Cardiac muscle cell (in vitro differentiated cells and primary cell): Measurements from ENCODE around the gene CREBL2. TPM values are rescaled to one million over a fixed set of nuclear protein-coding genes. Genes with fewer than 3 reads are reported as not detected.
"Not testable (repeated sequence)": the region's sequence is repeated elsewhere in the genome, so short reads cannot be mapped to it uniquely, and the experiment has no call there.

Experiments used
- DNase-seq, 2 donors: peaks; one replicate each; pipeline versions ENCODE4 v3.0.0 to v3.0.0-alpha.2; 2010 to 2017; ENCODE audit warnings: low read depth in 1 of 2, low spot score in 1 of 2
- H3K27ac ChIP-seq: fragments of 200-600 bp; sonication (generic); 2 replicates; pipeline ENCODE4 v1.5.1; 2016
- H3K27me3 ChIP-seq: fragments of 200-600 bp; sonication (generic); 2 replicates; pipeline ENCODE4 v1.6.0; 2016; ENCODE audit warnings: control low read depth
- H3K36me3 ChIP-seq: fragments of 200-600 bp; sonication (generic); 2 replicates; pipeline ENCODE4 v1.5.1; 2016; ENCODE audit warnings: control low read depth
- H3K4me1 ChIP-seq: fragments of 200-600 bp; sonication (generic); 2 replicates; pipeline ENCODE4 v1.8.1; 2017; ENCODE audit warnings: low read depth, mild to moderate bottlenecking, mixed run types
- H3K4me3 ChIP-seq: fragments of 200-600 bp; sonication (generic); 2 replicates; pipeline ENCODE4 v1.5.1; 2016; ENCODE audit warnings: mild to moderate bottlenecking
- H3K9me3 ChIP-seq: fragments of 200-600 bp; sonication (generic); 2 replicates; pipeline ENCODE4 v1.5.1; 2017; ENCODE audit warnings: low read depth, mild to moderate bottlenecking, control low read depth
- CTCF ChIP-seq: IDR thresholded peaks from 2 replicates; pipeline ENCODE4 v1.5.1; 2012; ENCODE audit warnings: low read depth, mild to moderate bottlenecking, low read length
- polyA plus RNA-seq: library from polyadenylated mRNA; unstranded; fragments of >200 nt; fragmentation: Nextera tagmentation; extraction: Ambion mirVana; gene quantifications from 2 replicates; pipeline ENCODE4 v1.2.1, GENCODE V29; 2016
- total RNA-seq: library from RNA; depleted of rRNA; stranded (reverse); fragments of >200 nt; gene quantifications from 2 replicates; pipeline ENCODE4 v1.2.3, GENCODE V29; 2016

The CREBL2 gene
- total and polyA plus RNA-seq, 2 experiments from 2014 or later: 18.3 to 20.1 TPM

DNA sequence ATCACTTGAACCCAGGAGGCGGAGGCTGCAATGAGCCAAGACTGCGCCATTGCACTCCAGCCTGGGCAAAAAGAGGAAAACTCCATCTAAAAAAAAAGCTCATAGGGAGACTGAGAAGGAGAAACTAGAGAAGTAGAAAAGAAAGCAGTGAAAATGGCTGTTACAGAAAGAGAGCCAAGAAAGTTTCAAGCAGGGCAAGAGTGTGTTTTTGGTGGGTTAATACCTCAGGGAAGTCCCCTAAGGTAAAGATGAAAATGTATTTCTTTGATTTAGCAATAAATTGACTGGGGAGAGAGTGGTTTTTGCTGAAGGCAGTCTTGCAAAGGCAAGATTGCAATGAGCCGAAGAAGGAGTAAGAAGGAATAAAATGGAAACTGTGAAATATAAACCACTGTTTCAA lies 39.0 kb upstream of the CREBL2 start:
- H3K27ac ChIP-seq: no peak overlapping the region
- H3K9me3 ChIP-seq: no peaks in the 10 kb centered on the region
- H3K4me3 ChIP-seq: no peak overlapping the region
- H3K27me3 ChIP-seq: no peaks in the 10 kb centered on the region
- no peaks in the 10 kb centered on the region for H3K36me3 ChIP-seq
- H3K4me1 ChIP-seq: no peaks in the 10 kb centered on the region
- TF ChIP-seq CTCF: no peak
- no peak for DNase-seq

- TF ChIP-seq CTCF: no peak
- Histone ChIP-seq H3K4me3 (no peak overlapping the region), H3K27me3 (no peaks in the 10 kb centered on the region), H3K36me3 (no peaks in the 10 kb centered on the region), H3K9me3 (no peaks in the 10 kb centered on the region), H3K27ac (no peak overlapping the region), H3K4me1 (no peaks in the 10 kb centered on the region)
- no peak for DNase-seq
These were observed 33.9 kb upstream of the CREBL2 start for GRCh38 chr12:12577786-12578185.

DNA sequence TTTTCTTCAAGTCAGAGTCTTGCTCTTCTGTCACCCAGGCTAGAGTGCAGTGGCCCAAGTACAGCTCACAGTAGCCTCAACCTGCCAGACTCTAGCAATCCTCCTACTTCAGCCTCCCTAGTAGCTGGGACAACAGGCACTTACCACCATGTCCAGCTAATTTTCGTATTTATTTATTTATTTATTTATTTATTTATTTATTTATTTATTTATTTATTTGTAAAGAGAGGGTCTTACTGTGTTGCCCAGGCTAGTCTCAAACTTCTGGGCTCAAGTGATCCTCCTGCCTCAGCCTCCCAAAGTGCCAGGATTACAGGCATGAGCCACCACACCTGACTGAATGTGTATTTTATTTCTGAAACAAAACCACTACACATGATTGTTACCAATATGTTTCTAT lies 31.0 kb upstream of the CREBL2 start:
- H3K36me3 ChIP-seq, H3K27me3 ChIP-seq, DNase-seq, H3K27ac ChIP-seq, H3K4me1 ChIP-seq, H3K9me3 ChIP-seq, H3K4me3 ChIP-seq: not testable (repeated sequence)

DNA sequence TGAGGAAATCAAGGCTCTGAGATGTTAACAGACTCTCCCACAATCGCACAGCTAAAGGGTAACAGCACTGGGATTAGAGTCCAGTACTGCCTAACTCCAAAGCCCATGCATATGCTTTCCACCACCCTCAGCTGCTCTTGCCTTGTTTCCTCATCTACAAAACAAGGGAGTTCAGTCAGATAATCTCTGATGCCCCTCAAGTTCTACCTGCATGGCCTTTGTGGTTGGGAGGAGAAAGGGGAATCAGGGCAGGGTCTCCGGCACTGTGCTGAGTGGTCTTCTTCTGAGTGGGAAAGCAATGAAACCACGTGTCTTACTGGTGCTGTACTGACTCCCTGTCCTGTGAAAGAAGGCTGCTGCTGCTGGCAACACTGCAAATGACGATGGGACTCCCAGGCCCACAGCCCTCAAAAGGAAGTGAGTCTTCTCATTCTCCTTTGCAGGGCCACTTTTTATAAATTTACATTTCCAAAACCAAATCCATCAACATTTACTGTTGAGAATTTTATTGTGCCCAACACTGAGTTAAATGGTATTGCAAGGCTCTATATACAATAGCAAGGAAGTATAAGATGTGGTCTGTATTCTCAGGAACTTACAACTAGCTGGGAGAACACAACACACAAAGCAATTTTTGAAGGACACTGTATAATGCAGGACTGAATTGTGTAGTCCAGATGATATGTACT lies 29.3 kb upstream of the CREBL2 start:
- H3K27ac ChIP-seq: no peak overlapping the region
- H3K4me3 ChIP-seq: no peak overlapping the region
- H3K4me1 ChIP-seq: no peaks in the 10 kb centered on the region
- H3K36me3 ChIP-seq: no peaks in the 10 kb centered on the region
- DNase-seq: no peak
- H3K27me3 ChIP-seq: no peaks in the 10 kb centered on the region
- no peaks in the 10 kb centered on the region for H3K9me3 ChIP-seq
- TF ChIP-seq CTCF: no peak

DNA sequence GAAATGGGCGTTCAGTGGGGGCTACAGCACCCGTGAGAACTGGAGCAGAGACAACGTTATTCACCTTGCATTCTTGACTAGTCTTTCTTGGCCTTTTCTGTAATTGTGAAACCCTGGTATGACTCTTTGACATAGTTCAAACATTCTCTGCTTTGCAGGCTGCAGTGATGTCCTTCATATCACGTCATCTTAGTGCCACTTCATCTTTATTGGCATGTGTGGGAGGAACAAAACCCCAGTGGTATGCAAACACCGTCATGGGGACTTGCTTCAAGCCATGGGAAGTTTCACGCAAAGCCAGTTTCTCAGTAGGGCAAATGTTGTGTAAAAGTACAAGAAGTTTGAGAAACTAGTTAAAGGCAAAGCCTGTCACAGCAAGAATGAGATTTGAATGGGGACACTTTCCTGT lies 28.8 kb upstream of the CREBL2 start:
- Histone ChIP-seq H3K27me3 (no peaks in the 10 kb centered on the region), H3K4me3 (no peak overlapping the region), H3K27ac (no peak overlapping the region), H3K9me3 (no peaks in the 10 kb centered on the region), H3K4me1 (no peaks in the 10 kb centered on the region), H3K36me3 (no peaks in the 10 kb centered on the region)
- DNase-seq: peak in 1 of 2 donors; percentile 21
- no peak for TF ChIP-seq CTCF

DNA sequence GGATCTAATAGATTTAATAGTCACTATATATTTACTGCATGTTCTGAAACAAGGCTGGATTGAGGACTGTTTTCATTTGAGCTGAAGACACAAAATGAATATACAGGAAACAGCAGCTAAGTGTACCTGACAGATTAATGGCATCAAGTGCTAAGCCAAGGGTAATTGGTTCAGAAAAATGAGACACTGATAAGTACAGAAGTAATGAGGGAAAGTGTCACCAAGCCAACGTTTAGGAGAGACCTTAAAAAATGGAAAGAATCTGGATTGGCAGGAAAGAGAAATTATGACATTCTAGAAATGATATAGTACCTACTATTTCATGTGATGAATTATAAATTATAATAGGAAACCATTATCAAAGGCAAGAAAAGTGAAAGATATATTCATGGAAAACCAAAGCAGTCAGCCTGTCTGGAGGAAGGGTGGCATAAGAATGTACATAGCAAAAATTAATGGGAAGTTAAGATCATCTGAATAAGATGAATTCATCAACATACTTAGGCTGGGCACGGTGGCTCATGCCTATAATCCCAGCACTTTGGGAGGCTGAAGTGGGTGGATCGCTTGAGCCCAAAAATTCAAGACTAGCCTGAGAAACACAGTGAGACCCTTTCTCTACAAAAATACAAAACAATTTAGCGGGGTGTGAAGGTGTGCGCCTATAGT lies 28.0 kb upstream of the CREBL2 start:
- TF ChIP-seq CTCF: no peak
- no peaks in the 10 kb centered on the region for H3K27me3 ChIP-seq
- no peaks in the 10 kb centered on the region for H3K4me1 ChIP-seq
- H3K27ac ChIP-seq: no peak overlapping the region
- no peak overlapping the region for H3K4me3 ChIP-seq
- H3K9me3 ChIP-seq: no peaks in the 10 kb centered on the region
- no peak for DNase-seq
- H3K36me3 ChIP-seq: no peaks in the 10 kb centered on the region
